GM19463 (cell line): ENCODE data around the gene TK2.
"Not testable (repeated sequence)": the region's sequence is repeated elsewhere in the genome, so short reads cannot be mapped to it uniquely, and the experiment has no call there.

Source experiments
- ATAC-seq: cut with Tn5 transposase; IDR thresholded peaks from one replicate; pipeline ENCODE4 v1.9.1; 2021; ENCODE audit warnings: mild to moderate bottlenecking, moderate library complexity; ENCODE audit not compliant: unreplicated experiment

Gene TK2

DNA sequence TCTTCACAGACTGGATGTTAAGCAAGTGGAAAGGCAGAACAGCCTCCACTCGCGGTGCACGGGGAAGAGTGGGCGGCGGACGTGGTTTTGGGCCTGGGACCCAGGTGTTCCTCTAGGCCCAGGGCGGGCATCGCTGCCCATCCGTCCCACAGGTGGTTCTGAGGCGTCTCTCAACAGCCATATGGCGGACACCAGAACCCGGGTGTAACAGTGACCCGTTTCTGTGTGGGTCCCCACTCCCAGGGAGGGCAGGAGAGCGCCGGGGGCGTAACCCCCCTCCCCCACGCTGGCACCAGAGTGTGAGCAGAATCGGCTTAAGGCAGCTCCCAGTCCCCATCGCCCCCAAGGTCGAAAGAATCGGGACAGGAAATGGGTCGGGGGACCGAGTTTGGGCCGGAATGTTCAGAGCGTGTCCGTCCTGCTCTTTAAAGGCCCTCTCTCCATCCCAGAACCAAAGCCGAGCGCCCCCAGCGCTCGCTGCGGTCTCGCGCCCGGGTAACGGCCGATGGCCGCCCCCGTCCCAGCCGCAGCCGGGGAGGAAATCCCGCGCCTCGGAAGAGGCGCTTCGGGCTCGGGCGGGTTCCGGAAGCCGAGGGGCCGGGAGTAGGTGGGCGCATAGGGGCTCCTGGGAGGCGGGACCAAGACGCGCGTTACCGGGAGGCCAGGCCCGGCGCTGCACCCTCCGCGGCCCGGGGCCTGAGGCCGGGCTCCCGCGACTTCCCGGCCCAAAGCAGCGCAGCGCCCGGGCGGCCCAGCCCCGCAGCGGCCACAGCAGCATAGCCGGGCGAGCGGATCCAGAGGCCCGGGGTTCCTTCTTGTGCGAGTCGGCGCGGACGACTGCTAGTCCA is at the start of gene TK2:
Gene TK2 (minus strand): TSS at position 839 of the 848 bp plus-strand sequence. CDS start 61 bp downstream, at position 778.
- ATAC-seq: peak; percentile 36

DNA sequence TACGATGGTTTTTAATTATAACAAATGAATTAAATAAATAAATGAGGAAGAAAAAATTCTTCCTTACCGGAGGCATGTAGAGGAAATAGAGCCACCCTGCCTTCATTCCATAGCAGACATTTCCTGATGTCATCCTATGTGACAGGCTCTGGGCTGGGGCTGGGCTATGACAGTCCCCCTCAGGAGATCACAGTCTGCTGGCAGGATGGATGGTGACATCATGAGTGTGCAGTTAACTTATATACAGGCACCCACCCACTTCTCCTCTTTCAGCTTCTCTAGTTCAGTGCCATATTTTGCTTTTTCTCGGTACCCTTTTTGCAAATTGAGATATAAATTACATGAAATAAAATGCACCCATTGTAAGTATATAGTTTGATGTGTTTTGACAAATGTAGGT is 48.2 kb upstream of the TK2 start:
- ATAC-seq: no peak

GRCh38 chr16:66596986-66597848 is 47.3 kb upstream of the TK2 start:
- no peak for ATAC-seq

DNA sequence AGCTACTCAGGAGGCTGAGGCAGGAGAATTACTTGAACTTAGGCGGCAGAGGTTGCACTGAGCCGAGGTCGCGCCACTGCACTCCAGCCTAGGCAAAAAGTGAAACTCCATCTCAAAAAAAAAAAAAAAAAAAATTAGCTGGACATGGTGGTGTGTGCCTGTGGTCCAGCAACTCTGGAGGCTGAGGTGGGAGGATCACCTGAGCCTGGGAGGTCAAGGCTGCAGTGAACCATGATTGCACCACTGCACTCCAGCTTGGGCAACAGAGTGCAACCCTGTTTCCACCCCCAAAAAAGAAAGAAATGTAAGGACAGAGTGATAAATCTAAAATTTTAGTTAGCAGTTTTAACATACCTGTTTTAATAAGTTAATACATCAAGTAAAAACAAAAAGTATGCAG is 46.6 kb upstream of the TK2 start:
- ATAC-seq: not testable (repeated sequence)

- ATAC-seq: no peak
Measured at GRCh38 chr16:66594739-66595138, 44.8 kb upstream of the TK2 start.

DNA sequence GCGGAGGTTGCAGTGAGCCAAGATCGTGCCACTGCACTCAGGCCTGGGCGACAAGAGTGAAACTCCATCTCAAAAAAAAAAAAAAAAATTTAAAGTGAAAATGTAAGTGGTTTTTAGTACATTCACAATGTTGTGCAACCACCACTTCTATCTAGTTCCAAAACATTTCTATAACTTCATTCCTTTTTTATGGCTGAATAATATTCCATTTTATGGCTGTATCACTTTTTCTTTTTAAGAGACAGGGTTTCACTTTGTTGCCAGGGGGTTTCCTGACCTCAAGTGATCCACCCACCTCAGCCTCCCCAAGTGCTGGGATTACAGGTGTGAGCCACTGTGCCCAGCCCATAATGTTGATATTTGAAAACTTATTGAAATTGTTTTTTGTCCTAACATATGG is 42.9 kb upstream of the TK2 start:
- no peak for ATAC-seq

- ATAC-seq: no peak
Measured at GRCh38 chr16:66592241-66592640, 42.3 kb upstream of the TK2 start.

DNA sequence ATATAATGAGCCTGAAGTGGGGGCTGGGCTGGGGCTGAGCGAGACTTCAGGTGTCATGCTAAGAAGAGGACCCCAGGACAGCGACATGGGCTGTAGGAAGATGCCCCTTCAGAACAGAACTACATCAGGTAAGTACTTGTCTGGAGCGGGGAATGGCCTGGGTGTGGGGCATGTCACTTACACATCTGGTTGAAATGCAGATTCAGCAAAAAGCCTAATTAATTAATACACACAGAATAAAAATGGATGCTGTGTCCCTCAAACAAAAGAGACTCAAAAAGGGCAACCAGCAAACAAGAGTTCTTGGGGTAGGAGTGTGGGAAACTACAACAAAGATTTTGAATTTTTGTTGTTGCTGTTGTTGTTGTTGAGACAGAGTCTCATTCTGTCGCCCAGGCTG is 41.1 kb upstream of the TK2 start:
- ATAC-seq: no peak

- peak; percentile 39 for ATAC-seq
Measured at GRCh38 chr16:66590322-66590721, 40.4 kb upstream of the TK2 start.

DNA sequence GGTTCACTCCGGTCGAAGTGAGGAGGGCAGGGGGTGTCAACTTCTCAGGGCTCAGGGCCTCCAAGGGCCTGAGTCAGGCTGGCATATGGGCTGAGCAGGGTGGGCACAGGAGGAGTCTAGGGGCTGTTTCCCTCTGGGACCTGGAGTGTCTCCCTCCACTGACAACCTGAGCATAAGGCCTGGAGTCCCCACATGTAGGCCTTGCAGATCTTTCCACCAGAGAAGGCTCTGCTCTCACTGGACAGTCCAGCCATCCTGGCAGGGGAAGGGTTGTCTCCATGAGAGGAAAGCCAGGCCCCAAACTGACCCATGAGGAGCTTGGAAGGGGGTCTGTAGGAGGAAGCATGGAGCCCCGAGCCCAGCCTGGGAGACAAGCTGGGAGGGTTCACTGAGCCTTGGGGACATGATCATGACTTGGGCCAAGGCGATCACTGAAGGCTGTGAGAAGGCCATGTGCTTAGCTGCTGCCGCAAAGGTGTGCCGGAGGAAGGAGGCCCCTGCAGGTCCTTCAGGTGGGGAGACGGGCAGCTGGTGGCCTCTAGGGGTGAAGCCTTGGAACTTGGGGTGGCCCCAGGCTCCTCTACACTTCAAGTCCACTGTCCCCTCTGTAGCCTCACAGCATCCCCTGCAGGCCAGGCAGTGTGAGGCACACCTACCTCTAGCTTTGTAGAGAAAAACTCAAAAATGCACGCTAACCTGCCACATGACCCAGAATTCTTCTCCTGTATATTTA is 39.2 kb upstream of the TK2 start:
- peak; percentile 75 for ATAC-seq

DNA sequence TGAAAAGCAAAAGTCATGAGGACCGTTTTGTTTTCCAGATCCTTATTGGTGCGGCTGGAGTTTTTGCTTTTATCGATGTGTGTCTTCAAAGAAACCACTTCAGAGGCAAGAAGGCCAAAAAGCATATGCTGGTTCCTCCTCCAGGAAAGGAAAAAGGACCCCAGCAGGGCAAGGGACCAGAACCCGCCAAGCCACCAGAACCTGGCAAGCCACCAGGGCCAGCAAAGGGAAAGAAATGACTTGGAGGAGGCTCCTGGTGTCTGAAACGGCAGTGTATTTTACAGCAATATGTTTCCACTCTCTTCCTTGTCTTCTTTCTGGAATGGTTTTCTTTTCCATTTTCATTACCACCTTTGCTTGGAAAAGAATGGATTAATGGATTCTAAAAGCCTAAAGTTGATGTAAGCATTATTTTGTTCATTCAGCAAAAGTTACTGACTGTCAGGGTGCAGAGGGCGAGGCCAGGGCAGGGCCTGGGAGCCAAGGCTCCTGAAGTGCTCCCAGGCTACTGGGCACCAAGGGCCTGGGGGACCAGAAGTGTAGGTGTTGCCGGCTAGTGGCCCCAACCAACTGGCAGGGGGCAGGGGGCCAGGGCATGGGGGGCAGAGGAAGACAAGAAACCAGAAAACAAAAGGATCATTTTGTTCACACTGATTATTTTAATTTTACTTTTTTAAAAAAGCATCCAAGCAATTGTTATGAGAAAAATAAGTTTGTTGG is 38.1 kb upstream of the TK2 start:
- no peak for ATAC-seq

DNA sequence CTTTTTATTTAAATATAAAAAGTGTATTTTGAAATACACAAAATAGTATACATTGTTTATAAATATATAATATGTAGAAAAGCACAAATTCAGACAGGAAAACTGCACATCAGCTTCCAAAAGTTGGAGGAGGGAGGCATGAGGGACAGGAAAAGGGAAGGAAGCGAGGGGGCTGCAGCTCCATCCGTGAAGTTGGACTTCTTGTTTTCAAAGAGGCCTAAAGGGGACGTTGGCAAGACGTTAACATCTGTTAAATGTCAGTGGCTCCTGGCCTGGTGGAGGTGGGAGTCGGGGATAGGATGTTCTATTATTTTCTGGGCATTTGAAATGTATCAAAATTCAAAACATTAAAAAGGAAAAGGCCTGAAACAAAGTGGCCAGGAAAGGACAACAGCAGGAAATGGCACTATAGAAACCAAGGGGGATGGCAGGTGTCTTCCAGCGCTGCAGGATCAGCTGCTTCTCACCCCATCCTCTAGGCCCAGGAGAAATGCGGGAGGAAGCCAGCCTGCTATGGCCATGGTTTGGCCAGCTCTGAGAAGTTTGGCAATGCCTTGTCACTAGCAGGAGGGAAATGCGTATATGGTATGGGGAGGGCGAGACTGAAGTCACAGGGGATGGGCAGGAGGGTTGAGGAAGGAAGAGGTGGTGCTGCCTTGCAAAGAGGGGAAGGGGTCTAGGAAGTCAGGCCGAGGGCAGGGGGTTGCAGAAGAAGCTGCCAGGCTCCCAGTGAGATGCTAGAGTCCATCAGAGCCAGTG is 35.7 kb upstream of the TK2 start:
- no peak for ATAC-seq

DNA sequence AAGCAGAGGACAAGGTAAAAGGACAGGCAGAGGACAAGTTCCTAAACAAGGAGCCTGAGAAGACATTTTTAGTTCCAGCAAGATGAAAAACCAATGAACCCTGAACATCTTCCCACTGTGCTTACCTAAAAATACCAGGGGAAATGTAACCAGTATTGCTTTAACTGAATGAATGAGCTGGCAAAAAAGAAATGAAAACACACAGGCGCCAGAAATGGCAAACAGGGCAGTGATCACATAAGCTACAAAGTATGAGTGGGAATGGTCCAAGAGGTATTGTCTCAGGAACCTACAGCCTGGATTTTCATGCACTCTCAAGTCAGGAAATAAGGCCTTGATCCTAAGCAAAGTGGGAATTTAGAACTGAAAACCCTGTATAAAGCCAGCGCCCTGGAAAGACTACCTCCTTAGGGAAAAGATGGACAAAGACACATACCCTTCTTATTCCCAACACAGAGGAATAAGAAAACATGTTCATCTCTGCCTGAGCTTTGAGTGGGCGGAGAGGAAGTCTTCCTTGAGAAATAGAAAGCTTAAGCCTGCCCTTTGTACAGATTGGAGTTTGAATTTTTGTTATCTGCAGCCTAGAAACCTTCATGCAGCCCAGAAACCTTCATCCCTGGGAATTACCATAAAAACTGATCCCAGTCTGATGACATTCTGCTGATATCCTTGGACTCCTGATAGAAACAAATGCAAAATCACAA is 31.5 kb upstream of the TK2 start:
- ATAC-seq: no peak

DNA sequence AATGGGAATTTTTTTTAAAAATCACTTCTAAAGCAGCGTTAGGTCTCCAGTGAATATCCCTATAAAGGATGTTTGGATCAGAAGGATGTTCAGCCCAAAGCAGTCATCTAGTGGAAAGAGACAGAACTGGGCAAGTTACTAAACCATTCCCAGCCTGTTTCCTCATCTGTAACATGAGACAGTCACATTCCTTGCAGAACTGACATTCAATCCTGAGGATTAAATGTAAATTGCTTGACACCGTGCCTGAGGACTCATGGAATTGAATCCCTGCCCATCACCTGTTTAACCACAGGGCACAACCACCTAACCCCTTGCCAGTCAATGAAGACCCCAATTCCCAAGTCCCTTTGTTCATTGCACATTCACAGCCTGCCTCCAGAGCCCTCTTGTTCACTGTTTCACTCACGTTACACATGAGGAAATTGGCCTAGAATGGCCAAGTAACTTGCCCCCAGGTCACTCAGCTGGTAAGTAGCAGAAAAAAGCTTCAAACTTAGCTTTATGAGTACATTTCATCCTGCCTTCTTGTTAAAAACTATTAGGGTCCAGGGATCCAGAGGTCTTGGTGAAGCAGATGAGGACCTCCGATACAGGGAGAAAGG is 30.8 kb upstream of the TK2 start:
- ATAC-seq: no peak

- no peak for ATAC-seq
Measured at GRCh38 chr16:66578651-66579531, 29.0 kb upstream of the TK2 start, which contains the start of gene CMTM2. TSS of gene CMTM2 (plus strand) at chr16:66579463. CDS start at chr16:66579608, 145 bp downstream.

DNA sequence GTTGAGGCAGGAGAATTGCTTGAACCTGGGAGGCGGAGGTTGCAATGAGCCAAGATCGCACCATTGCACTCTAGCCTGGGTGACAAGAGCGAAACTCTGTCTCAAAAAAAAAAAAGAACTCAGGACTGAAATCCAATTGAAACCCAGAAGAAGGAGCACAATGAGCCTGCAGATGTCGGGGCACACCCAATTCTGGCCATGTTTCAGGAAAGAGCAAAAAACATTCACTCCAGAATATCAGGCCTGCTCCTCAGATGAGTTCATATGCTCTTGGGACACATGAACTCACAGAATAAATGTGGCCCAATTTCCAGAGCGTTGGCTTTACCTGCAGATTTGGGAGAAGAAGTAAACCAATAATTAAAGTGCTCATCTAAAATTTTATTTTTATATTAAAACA is 26.4 kb upstream of the TK2 start:
- ATAC-seq: no peak

DNA sequence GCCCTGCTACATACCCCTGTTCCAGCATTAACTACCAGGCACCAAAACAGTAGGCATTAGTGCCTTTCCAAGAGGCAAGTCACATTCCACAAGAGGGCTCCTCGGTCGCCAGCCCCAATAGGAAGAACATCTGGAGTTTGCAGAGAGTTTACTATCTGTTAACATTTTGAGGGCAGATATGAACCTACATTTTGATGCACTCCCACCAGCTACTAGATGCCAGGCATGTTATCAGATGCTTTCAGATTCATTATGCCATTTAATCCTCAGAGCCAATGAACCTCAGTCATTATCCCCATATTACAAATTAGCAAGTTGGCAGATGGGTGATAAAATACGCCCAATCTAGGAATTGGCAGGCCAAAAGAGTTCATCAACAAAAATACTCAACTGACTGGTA is 25.1 kb upstream of the TK2 start:
- ATAC-seq: no peak

DNA sequence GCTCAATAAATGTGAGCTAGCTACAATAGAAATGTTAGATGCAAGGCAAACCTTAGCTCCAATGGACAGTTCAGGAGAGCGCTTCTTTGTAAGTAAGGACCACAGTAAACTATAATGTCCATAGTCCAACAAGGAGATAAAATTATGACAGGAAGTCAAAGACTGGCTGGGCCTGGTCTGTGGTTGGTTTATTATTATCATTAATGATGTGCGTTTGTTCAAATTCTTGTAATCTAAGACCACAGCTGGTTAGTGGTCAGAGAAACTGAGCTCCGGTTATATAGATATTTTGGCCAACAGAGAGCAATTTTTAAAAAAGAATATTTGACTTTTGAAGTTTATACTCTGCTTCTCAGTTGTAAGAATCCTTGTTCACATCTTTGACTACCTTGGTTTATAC is 24.6 kb upstream of the TK2 start:
- no peak for ATAC-seq
